Measurements from ENCODE around the gene SPC24. TPM values are rescaled to one million over a fixed set of nuclear protein-coding genes. Genes with fewer than 3 reads are reported as not detected.
A peak's percentile ranks its signal among the peaks of the same experiment; 100 is the strongest.

Gene SPC24
- total RNA-seq, 1 experiment from 2014 or later: 44.8 TPM

- no peaks in the 10 kb centered on the region for H3K27me3 Mint-ChIP-seq (ENCODE audit: insufficient read depth, unreplicated experiment)
- no peak for DNase-seq
- POLR2A ChIA-PET: no interaction called here
- TSS peak; percentile 54 for BruUV-seq (replicated peaks)
- peak overlapping the region; percentile 2 for H3K27ac Mint-ChIP-seq (ENCODE audit: unreplicated experiment)
- intact Hi-C loops (cut with micrococcal nuclease; ENCODE audit: unreplicated experiment): loop anchor here (2.0 kb wide), 1 partner anchor 16 kb away; no protein-coding TSS in a partner anchor
- no peaks in the 10 kb centered on the region for H3K9me3 ChIP-seq
- CTCF ChIA-PET: no interaction called here
- peaks cover 9% of the 10 kb centered on the region; the same call in 1 of the 2 replicates for H3K4me1 ChIP-seq
- no peaks in the 10 kb centered on the region for H3K9me3 Mint-ChIP-seq (ENCODE audit: unreplicated experiment)
- no peaks in the 10 kb centered on the region; the same call in 1 of the 2 replicates for H3K36me3 ChIP-seq (ENCODE audit: control insufficient read depth, insufficient read depth, low read length)
- peak overlapping the region; percentile 73 for H3K4me3 Mint-ChIP-seq (ENCODE audit: unreplicated experiment)
- H3K36me3 Mint-ChIP-seq (ENCODE audit: insufficient read depth, unreplicated experiment): peaks cover 22% of the 10 kb centered on the region
- no peaks in the 10 kb centered on the region for H3K27me3 ChIP-seq (replicated peaks; ENCODE audit: control insufficient read depth, insufficient read depth, low read length)
- TF ChIP-seq CTCF (IDR thresholded peaks at IDR 0.05; ENCODE audit: insufficient read depth in 1 of 2, low read depth in 1 of 2, low read length in 1 of 2, severe bottlenecking in 1 of 2, unreplicated experiment in 1 of 2): no peak
- peaks cover 11% of the 10 kb centered on the region for H3K4me1 Mint-ChIP-seq (ENCODE audit: low read depth, unreplicated experiment)
- peak overlapping the region; percentile 99 for H3K4me3 ChIP-seq (ENCODE audit: low read depth, low read length)
Observed at GRCh38 chr19:11154683-11155047, 917 bp downstream of the SPC24 start.

GRCh38 chr19:11152318-11153062 lies 3.1 kb downstream of the SPC24 start:
- Histone ChIP-seq H3K4me1 (peaks cover 9% of the 10 kb centered on the region; the same call in 1 of the 2 replicates), H3K27me3 (replicated peaks; ENCODE audit: control insufficient read depth, insufficient read depth, low read length) (no peaks in the 10 kb centered on the region), H3K36me3 (ENCODE audit: control insufficient read depth, insufficient read depth, low read length) (no peaks in the 10 kb centered on the region; the same call in 1 of the 2 replicates), H3K9me3 (no peaks in the 10 kb centered on the region), H3K4me3 (ENCODE audit: low read depth, low read length) (no peak overlapping the region)
- TF ChIP-seq CTCF (IDR thresholded peaks at IDR 0.05; ENCODE audit: insufficient read depth in 1 of 2, low read depth in 1 of 2, low read length in 1 of 2, severe bottlenecking in 1 of 2, unreplicated experiment in 1 of 2): no peak
- H3K9me3 Mint-ChIP-seq (ENCODE audit: unreplicated experiment): no peaks in the 10 kb centered on the region
- intact Hi-C loops (cut with micrococcal nuclease; ENCODE audit: unreplicated experiment): no loop called here
- no TSS peak for BruUV-seq (replicated peaks)
- ChIA-PET CTCF (no interaction called here), POLR2A (no interaction called here)
- no peak overlapping the region for H3K27ac Mint-ChIP-seq (ENCODE audit: unreplicated experiment)
- no peaks in the 10 kb centered on the region for H3K27me3 Mint-ChIP-seq (ENCODE audit: insufficient read depth, unreplicated experiment)
- no peak overlapping the region for H3K4me3 Mint-ChIP-seq (ENCODE audit: unreplicated experiment)
- peaks cover 9% of the 10 kb centered on the region for H3K4me1 Mint-ChIP-seq (ENCODE audit: low read depth, unreplicated experiment)
- DNase-seq: no peak
- H3K36me3 Mint-ChIP-seq (ENCODE audit: insufficient read depth, unreplicated experiment): peaks cover 40% of the 10 kb centered on the region

- TF ChIP-seq CTCF (IDR thresholded peaks at IDR 0.05; ENCODE audit: insufficient read depth in 1 of 2, low read depth in 1 of 2, low read length in 1 of 2, severe bottlenecking in 1 of 2, unreplicated experiment in 1 of 2): no peak
- Histone ChIP-seq H3K27me3 (replicated peaks; ENCODE audit: control insufficient read depth, insufficient read depth, low read length) (no peaks in the 10 kb centered on the region), H3K4me3 (ENCODE audit: low read depth, low read length) (no peak overlapping the region), H3K36me3 (ENCODE audit: control insufficient read depth, insufficient read depth, low read length) (no peaks in the 10 kb centered on the region; the same call in 1 of the 2 replicates), H3K9me3 (no peaks in the 10 kb centered on the region), H3K4me1 (peaks cover 5% of the 10 kb centered on the region; the same call in 1 of the 2 replicates)
- Mint-ChIP-seq H3K36me3 (ENCODE audit: insufficient read depth, unreplicated experiment) (peaks cover 50% of the 10 kb centered on the region), H3K27ac (ENCODE audit: unreplicated experiment) (no peak overlapping the region), H3K4me1 (ENCODE audit: low read depth, unreplicated experiment) (peaks cover 7% of the 10 kb centered on the region), H3K27me3 (ENCODE audit: insufficient read depth, unreplicated experiment) (no peaks in the 10 kb centered on the region), H3K9me3 (ENCODE audit: unreplicated experiment) (no peaks in the 10 kb centered on the region), H3K4me3 (ENCODE audit: unreplicated experiment) (no peak overlapping the region)
- intact Hi-C loops (cut with micrococcal nuclease; ENCODE audit: unreplicated experiment): no loop called here
- DNase-seq: no peak
- CTCF ChIA-PET: interaction anchor here (0.6 kb wide), 1 partner anchor 46 kb away, joined by 4 read pairs; no protein-coding TSS in a partner anchor
- BruUV-seq (replicated peaks): no TSS peak
- POLR2A ChIA-PET: interaction anchor here (0.7 kb wide), 2 partner anchors 15 to 1814 kb away, joined by 3 read pairs; no protein-coding TSS in a partner anchor
Observed at GRCh38 chr19:11151181-11151580, 4.4 kb downstream of the SPC24 start.
